ENCODE data around the gene SEMA5A. TPM values are rescaled to one million over a fixed set of nuclear protein-coding genes. Genes with fewer than 3 reads are reported as not detected.

SEMA5A gene
- total RNA-seq, 1 donor from 2014 or later: 13.8 TPM

- Mint-ChIP-seq H3K4me1 (ENCODE audit: low read depth, unreplicated experiment) (peaks cover 17% of the 10 kb centered on the region), H3K27ac (ENCODE audit: unreplicated experiment) (no peak overlapping the region), H3K4me3 (ENCODE audit: unreplicated experiment) (no peak overlapping the region), H3K27me3 (ENCODE audit: low read depth, unreplicated experiment) (peaks cover 1% of the 10 kb centered on the region), H3K36me3 (ENCODE audit: low read depth, unreplicated experiment) (peaks cover 7% of the 10 kb centered on the region), H3K9me3 (ENCODE audit: unreplicated experiment) (peaks cover 9% of the 10 kb centered on the region)
- no peaks in the 10 kb centered on the region for H3K27me3 ChIP-seq (ENCODE audit: insufficient read depth, low read length)
- no peak overlapping the region for H3K27ac ChIP-seq (ENCODE audit: low read depth, low read length)
- H2AFZ ChIP-seq (ENCODE audit: low read depth, low read length): no peak overlapping the region
- no peaks in the 10 kb centered on the region for H4K20me1 ChIP-seq (ENCODE audit: insufficient read depth, low read length)
- H3K4me3 ChIP-seq (ENCODE audit: insufficient read depth, low read depth, low read length): no peak overlapping the region
- no peaks in the 10 kb centered on the region for H3K9me3 ChIP-seq (ENCODE audit: insufficient read depth, low read depth, low read length)
- FAIRE-seq (no peak), DNase-seq (ENCODE audit: low read depth) (no peak)
- H3K79me2 ChIP-seq (ENCODE audit: insufficient read depth, low read length): no peaks in the 10 kb centered on the region
- no peak overlapping the region for H3K4me2 ChIP-seq (ENCODE audit: low read length)
- H3K4me1 ChIP-seq (ENCODE audit: insufficient read depth, low read length): peaks cover 24% of the 10 kb centered on the region
- no peak overlapping the region for H3K9ac ChIP-seq (ENCODE audit: low read length)
- no peak for TF ChIP-seq EZH2 (IDR thresholded peaks at IDR 0.05; ENCODE audit: insufficient read depth, low read length)
- no peak for TF ChIP-seq CTCF (IDR thresholded peaks at IDR 0.05; ENCODE audit: insufficient read depth, low read depth, low read length)
- H3K36me3 ChIP-seq (ENCODE audit: insufficient read depth, low read length): peaks cover 4% of the 10 kb centered on the region
Observed at GRCh38 chr5:9062873-9063272, 483.0 kb downstream of the SEMA5A start.

DNA sequence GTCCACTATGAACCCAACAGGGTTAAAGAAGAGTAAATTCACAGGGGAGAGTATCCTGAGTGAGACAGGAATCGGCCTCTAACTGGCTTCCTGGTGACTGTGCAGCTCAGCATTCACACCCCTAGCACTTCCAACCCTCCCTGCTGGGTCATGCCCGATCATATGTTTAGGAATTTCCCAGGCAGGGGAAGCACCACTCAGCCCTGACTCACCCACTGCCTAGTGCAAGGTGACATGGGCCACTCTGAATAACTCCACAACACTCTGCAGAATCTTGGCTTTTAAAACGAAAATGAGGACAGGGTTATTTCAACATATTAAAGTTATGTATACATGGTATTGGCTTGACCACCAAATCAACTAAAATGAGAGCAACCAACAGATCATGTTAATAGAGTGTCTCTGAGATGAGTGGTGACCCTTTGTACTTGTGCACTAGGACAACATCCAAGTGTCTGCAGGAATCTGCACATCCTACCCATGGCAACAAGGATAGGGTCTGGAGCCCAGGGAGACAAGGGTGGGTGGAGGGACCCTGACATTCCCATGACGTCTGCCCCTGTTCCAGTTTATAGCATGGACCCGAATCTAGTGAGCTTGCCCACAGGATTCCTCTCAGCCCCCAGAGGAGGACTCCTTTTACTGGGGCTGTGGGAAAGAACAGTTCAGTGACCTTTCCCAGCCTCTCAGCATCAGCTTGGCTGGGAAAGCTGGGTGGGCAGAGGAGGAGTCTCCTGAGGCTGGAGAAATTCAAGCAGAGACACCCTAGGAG, 485.8 kb downstream of the SEMA5A start:
- TF ChIP-seq CTCF (IDR thresholded peaks at IDR 0.05; ENCODE audit: insufficient read depth, low read depth, low read length) (no peak), EZH2 (IDR thresholded peaks at IDR 0.05; ENCODE audit: insufficient read depth, low read length) (no peak)
- Histone ChIP-seq H3K4me2 (ENCODE audit: low read length) (peak overlapping the region; percentile 49), H3K27me3 (ENCODE audit: insufficient read depth, low read length) (no peaks in the 10 kb centered on the region), H3K27ac (ENCODE audit: low read depth, low read length) (peak overlapping the region; percentile 90), H3K9me3 (ENCODE audit: insufficient read depth, low read depth, low read length) (no peaks in the 10 kb centered on the region), H3K9ac (ENCODE audit: low read length) (peak overlapping the region; percentile 73), H2AFZ (ENCODE audit: low read depth, low read length) (no peak overlapping the region), H3K4me3 (ENCODE audit: insufficient read depth, low read depth, low read length) (no peak overlapping the region), H4K20me1 (ENCODE audit: insufficient read depth, low read length) (no peaks in the 10 kb centered on the region), H3K79me2 (ENCODE audit: insufficient read depth, low read length) (no peaks in the 10 kb centered on the region), H3K4me1 (ENCODE audit: insufficient read depth, low read length) (peaks cover 32% of the 10 kb centered on the region), H3K36me3 (ENCODE audit: insufficient read depth, low read length) (peaks cover 4% of the 10 kb centered on the region)
- Mint-ChIP-seq H3K36me3 (ENCODE audit: low read depth, unreplicated experiment) (peaks cover 7% of the 10 kb centered on the region), H3K27ac (ENCODE audit: unreplicated experiment) (peak overlapping the region; percentile 83), H3K27me3 (ENCODE audit: low read depth, unreplicated experiment) (no peaks in the 10 kb centered on the region), H3K9me3 (ENCODE audit: unreplicated experiment) (peaks cover 4% of the 10 kb centered on the region), H3K4me3 (ENCODE audit: unreplicated experiment) (peak overlapping the region; percentile 0), H3K4me1 (ENCODE audit: low read depth, unreplicated experiment) (peaks cover 17% of the 10 kb centered on the region)
- FAIRE-seq (peak; percentile 97), DNase-seq (ENCODE audit: low read depth) (peak; percentile 95)

- peak overlapping the region; percentile 76 for H3K27ac Mint-ChIP-seq (ENCODE audit: unreplicated experiment)
- H4K20me1 ChIP-seq (ENCODE audit: insufficient read depth, low read length): no peaks in the 10 kb centered on the region
- H3K36me3 Mint-ChIP-seq (ENCODE audit: low read depth, unreplicated experiment): peaks cover 5% of the 10 kb centered on the region
- H3K9ac ChIP-seq (ENCODE audit: low read length): peak overlapping the region; percentile 73
- FAIRE-seq: no peak
- H3K27ac ChIP-seq (ENCODE audit: low read depth, low read length): peak overlapping the region; percentile 90
- H3K9me3 ChIP-seq (ENCODE audit: insufficient read depth, low read depth, low read length): no peaks in the 10 kb centered on the region
- H3K4me2 ChIP-seq (ENCODE audit: low read length): peak overlapping the region; percentile 16
- no peak for DNase-seq (ENCODE audit: low read depth)
- H3K4me1 Mint-ChIP-seq (ENCODE audit: low read depth, unreplicated experiment): peaks cover 17% of the 10 kb centered on the region
- peaks cover 4% of the 10 kb centered on the region for H3K36me3 ChIP-seq (ENCODE audit: insufficient read depth, low read length)
- peaks cover 2% of the 10 kb centered on the region for H3K9me3 Mint-ChIP-seq (ENCODE audit: unreplicated experiment)
- TF ChIP-seq EZH2 (IDR thresholded peaks at IDR 0.05; ENCODE audit: insufficient read depth, low read length) (no peak), CTCF (IDR thresholded peaks at IDR 0.05; ENCODE audit: insufficient read depth, low read depth, low read length) (no peak)
- no peaks in the 10 kb centered on the region for H3K27me3 Mint-ChIP-seq (ENCODE audit: low read depth, unreplicated experiment)
- H3K4me1 ChIP-seq (ENCODE audit: insufficient read depth, low read length): peaks cover 36% of the 10 kb centered on the region
- H3K27me3 ChIP-seq (ENCODE audit: insufficient read depth, low read length): no peaks in the 10 kb centered on the region
- H2AFZ ChIP-seq (ENCODE audit: low read depth, low read length): no peak overlapping the region
- H3K79me2 ChIP-seq (ENCODE audit: insufficient read depth, low read length): no peaks in the 10 kb centered on the region
- peak overlapping the region; percentile 40 for H3K4me3 Mint-ChIP-seq (ENCODE audit: unreplicated experiment)
- H3K4me3 ChIP-seq (ENCODE audit: insufficient read depth, low read depth, low read length): no peak overlapping the region
Observed at GRCh38 chr5:9058666-9059065, 487.2 kb downstream of the SEMA5A start.

Data from astrocyte (in vitro differentiated cells and primary cell).